IMR-90 (cell line): ENCODE results near the gene SLC25A6.

Source experiments
- CEBPB ChIP-seq: IDR thresholded peaks from 2 replicates; pipeline ENCODE4 v1.6.1; 2012; ENCODE audit warnings: low read depth, low read length, improper control_type of control experiment
- FOS ChIP-seq: fragments of 150-350 bp; IDR thresholded peaks from 2 replicates; pipeline ENCODE4 v1.6.1; 2016; ENCODE audit warnings: low read depth, low read length
- POLR2A ChIP-seq: IDR thresholded peaks from 2 replicates; pipeline ENCODE4 v1.6.1; 2012; ENCODE audit warnings: mild to moderate bottlenecking, low read depth, low read length
- RAD21 ChIP-seq: IDR thresholded peaks from 2 replicates; pipeline ENCODE4 v1.6.1; 2012; ENCODE audit warnings: low read length, improper control_type of control experiment
- RFX5 ChIP-seq: IDR thresholded peaks from 2 replicates; pipeline ENCODE4 v1.8.0; 2012; ENCODE audit warnings: low read depth, mild to moderate bottlenecking, low read length, moderate library complexity
- TF ChIP-seq, protein P1 (sequence below): conservative IDR thresholded peaks from 2 replicates; pipeline ENCODE4 v1.5.1; 2012; ENCODE audit warnings: mild to moderate bottlenecking, low read depth, low read length, improper control_type of control experiment

DNA sequence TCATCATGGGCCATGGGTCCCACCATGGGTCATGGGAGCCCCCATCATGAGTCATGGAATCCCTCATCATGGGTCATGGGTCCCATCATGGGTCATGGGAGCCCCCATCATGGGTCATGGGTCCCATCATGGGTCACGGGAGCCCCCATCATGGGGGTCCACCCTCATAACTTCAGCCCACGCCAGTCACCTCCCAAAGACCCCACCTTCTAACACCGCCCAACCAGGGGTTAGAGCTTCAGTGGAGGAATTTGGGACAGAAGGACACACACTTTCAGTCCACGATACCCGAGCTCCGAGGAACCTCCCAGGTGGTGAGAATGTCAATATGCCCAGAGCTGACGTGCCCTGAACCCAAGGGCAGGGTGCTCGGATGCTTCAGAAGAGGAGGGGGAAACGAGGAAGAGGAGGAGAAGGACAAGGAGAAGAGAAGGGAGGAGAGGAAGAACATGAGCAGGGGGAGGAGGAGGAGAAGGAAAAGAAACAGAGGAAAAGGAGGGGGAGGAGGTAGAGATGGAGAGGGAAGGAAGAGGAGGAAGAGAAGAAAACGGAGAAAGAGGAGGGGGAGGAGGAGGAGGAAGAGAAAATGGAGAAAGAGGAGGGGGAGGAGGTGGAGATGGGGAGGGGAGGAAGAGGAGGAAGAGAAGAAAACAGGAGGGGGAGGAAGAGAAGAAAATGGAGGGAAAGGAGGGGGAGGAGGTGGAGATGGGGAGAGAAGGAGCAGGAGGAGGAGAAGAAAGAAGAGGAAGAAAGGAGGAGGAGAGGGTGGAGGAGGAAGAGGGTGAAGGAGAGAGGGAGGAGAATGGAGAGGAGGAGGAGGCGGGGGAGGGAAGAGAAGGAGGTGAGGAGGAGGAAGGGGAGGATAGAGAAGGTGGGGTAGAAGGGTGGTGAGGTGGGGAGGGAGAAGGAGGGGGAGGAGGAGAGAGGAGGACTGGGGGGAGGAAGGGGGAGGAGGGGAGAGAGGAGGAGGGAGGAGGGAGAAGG, 37.6 kb downstream of the SLC25A6 start:
- TF ChIP-seq, protein P1, sequence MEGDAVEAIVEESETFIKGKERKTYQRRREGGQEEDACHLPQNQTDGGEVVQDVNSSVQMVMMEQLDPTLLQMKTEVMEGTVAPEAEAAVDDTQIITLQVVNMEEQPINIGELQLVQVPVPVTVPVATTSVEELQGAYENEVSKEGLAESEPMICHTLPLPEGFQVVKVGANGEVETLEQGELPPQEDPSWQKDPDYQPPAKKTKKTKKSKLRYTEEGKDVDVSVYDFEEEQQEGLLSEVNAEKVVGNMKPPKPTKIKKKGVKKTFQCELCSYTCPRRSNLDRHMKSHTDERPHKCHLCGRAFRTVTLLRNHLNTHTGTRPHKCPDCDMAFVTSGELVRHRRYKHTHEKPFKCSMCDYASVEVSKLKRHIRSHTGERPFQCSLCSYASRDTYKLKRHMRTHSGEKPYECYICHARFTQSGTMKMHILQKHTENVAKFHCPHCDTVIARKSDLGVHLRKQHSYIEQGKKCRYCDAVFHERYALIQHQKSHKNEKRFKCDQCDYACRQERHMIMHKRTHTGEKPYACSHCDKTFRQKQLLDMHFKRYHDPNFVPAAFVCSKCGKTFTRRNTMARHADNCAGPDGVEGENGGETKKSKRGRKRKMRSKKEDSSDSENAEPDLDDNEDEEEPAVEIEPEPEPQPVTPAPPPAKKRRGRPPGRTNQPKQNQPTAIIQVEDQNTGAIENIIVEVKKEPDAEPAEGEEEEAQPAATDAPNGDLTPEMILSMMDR = no peak
- no peak for TF ChIP-seq POLR2A
- no peak for TF ChIP-seq FOS
- TF ChIP-seq RFX5 = no peak
- no peak for TF ChIP-seq RAD21
- TF ChIP-seq CEBPB = no peak
